ENCODE measurements around the gene EMP1. TPM values are rescaled to one million over a fixed set of nuclear protein-coding genes. Genes with fewer than 3 reads are reported as not detected.

The EMP1 gene
- total and polyA plus RNA-seq, 2 of the 13 experiments (the other 11 are each of a cell fraction or from before 2014, with no cell fraction given): 0.13 to 0.61 TPM

GRCh38 chr12:13177373-13177772 is 19.2 kb upstream of the EMP1 start (continued):
- TF ChIP-seq, protein P1, sequence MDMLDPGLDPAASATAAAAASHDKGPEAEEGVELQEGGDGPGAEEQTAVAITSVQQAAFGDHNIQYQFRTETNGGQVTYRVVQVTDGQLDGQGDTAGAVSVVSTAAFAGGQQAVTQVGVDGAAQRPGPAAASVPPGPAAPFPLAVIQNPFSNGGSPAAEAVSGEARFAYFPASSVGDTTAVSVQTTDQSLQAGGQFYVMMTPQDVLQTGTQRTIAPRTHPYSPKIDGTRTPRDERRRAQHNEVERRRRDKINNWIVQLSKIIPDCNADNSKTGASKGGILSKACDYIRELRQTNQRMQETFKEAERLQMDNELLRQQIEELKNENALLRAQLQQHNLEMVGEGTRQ (IDR thresholded peaks at IDR 0.05; ENCODE audit: low read depth, low read length): no peak
- TF ChIP-seq, protein P1 (CRISPR knock-in tag; IDR thresholded peaks at IDR 0.05; ENCODE audit: borderline replicate concordance): no peak
- no peak for TF ChIP-seq SMAD9 (CRISPR knock-in tag; IDR thresholded peaks at IDR 0.05)
- TF ChIP-seq ZSCAN21 (CRISPR knock-in tag; IDR thresholded peaks at IDR 0.05; ENCODE audit: borderline replicate concordance): no peak
- TF ChIP-seq, protein P2, sequence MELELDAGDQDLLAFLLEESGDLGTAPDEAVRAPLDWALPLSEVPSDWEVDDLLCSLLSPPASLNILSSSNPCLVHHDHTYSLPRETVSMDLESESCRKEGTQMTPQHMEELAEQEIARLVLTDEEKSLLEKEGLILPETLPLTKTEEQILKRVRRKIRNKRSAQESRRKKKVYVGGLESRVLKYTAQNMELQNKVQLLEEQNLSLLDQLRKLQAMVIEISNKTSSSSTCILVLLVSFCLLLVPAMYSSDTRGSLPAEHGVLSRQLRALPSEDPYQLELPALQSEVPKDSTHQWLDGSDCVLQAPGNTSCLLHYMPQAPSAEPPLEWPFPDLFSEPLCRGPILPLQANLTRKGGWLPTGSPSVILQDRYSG (CRISPR knock-in tag; IDR thresholded peaks at IDR 0.05): no peak
- TF ChIP-seq ZNF883 (CRISPR knock-in tag; IDR thresholded peaks at IDR 0.05; ENCODE audit: not compliant biosample characterization): no peak
- no peak for TF ChIP-seq MED1 (CRISPR knock-in tag; IDR thresholded peaks at IDR 0.05)
- TF ChIP-seq, protein P3, sequence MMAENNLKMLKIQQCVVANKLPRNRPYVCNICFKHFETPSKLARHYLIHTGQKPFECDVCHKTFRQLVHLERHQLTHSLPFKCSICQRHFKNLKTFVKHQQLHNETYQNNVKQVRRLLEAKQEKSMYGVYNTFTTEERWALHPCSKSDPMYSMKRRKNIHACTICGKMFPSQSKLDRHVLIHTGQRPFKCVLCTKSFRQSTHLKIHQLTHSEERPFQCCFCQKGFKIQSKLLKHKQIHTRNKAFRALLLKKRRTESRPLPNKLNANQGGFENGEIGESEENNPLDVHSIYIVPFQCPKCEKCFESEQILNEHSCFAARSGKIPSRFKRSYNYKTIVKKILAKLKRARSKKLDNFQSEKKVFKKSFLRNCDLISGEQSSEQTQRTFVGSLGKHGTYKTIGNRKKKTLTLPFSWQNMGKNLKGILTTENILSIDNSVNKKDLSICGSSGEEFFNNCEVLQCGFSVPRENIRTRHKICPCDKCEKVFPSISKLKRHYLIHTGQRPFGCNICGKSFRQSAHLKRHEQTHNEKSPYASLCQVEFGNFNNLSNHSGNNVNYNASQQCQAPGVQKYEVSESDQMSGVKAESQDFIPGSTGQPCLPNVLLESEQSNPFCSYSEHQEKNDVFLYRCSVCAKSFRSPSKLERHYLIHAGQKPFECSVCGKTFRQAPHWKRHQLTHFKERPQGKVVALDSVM (CRISPR knock-in tag; IDR thresholded peaks at IDR 0.05): no peak
- TF ChIP-seq BRCA1 (CRISPR knock-in tag; IDR thresholded peaks at IDR 0.05): no peak
- TF ChIP-seq, protein P4, sequence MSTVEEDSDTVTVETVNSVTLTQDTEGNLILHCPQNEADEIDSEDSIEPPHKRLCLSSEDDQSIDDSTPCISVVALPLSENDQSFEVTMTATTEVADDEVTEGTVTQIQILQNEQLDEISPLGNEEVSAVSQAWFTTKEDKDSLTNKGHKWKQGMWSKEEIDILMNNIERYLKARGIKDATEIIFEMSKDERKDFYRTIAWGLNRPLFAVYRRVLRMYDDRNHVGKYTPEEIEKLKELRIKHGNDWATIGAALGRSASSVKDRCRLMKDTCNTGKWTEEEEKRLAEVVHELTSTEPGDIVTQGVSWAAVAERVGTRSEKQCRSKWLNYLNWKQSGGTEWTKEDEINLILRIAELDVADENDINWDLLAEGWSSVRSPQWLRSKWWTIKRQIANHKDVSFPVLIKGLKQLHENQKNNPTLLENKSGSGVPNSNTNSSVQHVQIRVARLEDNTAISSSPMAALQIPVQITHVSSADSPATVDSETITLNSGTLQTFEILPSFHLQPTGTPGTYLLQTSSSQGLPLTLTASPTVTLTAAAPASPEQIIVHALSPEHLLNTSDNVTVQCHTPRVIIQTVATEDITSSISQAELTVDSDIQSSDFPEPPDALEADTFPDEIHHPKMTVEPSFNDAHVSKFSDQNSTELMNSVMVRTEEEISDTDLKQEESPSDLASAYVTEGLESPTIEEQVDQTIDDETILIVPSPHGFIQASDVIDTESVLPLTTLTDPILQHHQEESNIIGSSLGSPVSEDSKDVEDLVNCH (CRISPR knock-in tag; IDR thresholded peaks at IDR 0.05): no peak

All from HepG2 (cell line).